HS-27A (cell line): Measurements from ENCODE around the gene ENGASE.
"Not testable (repeated sequence)": the region's sequence is repeated elsewhere in the genome, so short reads cannot be mapped to it uniquely, and the experiment has no call there.

Experiments used
- DNase-seq: peaks from one replicate; pipeline ENCODE4 v3.0.0-alpha.2; 2012; ENCODE audit warnings: low read depth, missing footprints

ENGASE gene

GRCh38 chr17:79051306-79051705 is 23.3 kb upstream of the ENGASE start:
- DNase-seq, result no peak

DNA sequence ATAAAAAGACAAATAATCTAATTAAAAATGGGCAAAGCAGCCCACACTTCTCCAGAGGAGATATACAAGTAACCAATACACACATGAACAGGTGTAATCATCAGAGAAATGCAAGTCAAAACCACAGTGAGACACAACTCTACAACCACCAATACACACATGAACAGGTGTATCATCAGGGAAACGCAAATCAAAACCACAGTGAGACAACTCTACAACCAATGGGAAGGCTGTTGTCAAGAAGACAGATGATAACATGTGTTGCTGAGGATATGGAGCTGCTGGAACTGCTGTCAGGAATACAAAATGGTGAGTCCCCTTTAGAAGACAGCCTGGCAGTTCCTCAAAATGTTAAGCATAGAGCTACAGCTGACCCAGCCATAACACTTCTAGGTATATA is 22.5 kb upstream of the ENGASE start:
- DNase-seq, result no peak

DNA sequence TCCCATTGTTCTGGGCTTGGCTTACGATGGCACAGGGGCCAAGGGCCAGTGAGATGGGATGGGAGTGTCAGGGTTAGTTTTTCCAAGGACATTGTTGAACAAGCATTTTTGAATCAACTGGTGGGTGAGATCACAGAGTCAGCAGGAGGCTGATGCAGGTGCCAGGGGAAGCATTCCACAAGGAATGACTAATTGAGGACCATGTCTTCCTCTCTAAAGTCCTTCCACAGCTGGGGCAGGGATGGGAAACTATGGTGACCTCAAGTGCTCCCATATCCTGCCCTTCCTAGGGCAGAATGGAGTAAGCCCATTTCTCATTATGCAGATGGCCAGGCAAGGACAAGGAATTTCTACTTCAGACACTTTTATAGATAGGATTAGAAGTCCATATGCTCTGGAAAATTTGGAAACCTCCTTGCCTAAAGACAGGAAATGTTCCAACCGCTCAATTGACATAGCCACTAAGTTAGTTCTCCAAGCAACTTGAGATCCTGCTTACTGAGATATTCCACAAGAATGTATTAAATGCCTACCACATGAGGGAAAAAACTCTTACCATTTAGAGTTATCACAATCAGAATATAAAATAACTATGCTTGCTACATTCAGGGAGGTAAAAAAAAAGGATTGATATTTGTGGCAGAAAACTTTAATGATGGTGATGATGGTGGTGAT is 21.2 kb upstream of the ENGASE start:
- DNase-seq, result no peak

- DNase-seq, result no peak
Observed at GRCh38 chr17:79054200-79054960, 20.2 kb upstream of the ENGASE start.

DNA sequence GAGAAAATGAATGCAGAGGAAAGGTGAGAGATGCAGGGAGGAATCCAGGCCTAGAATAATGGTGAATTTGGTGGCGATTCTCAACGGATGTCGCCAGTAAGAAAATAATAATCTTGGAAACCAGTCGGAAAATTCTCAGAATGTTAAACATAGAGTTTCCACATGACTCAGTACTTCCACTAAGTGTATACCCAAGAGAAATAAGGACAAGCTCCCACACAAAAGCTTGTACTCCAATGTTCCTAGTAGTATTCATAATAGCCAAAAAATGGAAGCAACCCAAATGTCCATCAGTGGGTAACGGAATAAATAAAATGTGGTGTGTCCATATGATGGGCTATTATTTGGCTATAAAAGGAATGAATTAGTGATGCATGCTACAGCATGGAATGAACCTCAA is 19.4 kb upstream of the ENGASE start:
- DNase-seq, result no peak

DNA sequence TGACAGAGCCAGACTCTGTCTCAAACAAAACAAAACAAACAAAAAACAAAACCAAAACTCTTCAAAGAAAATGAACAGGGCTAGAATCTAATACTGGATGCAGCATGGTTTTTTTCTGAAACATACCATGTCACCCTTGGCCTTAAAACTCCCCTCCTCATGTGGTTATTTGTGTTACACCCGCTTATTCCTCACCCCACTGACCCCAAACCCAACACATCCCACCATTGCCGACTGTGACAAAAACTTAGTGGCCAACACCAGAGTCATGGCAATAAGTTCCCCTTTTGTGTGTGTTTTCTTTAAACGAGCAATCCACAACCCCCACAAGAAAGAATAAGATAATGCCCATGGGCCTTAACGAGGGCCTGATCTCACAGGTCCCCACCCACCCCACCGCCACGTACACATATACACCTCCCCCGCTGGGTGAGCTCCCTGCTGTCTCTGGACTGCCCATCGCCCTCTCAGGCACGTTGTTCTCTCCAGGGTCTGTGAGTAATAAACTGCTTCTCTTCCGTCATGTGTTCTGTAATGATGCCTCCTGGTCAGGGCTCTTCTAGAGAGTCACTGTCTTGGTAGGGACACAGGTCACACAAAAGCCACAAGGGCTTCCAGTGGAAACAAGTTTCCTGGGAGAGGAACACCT is 16.8 kb upstream of the ENGASE start:
- DNase-seq, result no peak

- no peak for DNase-seq
Observed at GRCh38 chr17:79062691-79063090, 11.9 kb upstream of the ENGASE start.

GRCh38 chr17:79064026-79064425 is 10.6 kb upstream of the ENGASE start:
- DNase-seq, result no peak

DNA sequence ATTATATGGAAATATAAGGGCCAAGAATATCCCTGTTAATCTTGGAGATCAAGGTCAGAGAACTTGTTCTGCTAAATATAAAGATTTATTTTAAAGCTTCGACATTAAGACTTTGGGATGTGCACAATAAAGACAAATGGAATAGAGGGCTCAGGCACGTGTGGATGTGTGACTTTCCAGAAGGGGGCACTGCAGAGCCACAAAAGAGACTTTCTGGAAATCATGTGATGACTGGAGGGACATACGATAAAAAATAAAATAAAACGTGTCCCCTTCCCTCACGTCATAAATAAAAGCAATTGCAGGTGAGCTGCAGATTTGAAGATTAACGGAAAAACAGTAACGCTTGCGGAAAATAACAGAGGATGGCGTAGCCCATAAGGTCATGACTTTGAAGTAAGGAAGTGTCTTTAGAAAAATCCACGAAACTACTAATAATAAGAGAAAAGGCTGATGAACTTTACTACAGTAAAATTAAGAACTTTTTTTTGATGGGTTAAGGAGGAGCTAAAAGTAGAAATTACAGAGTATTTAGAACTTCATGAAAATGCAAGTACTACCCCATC is 9.4 kb upstream of the ENGASE start:
- no peak for DNase-seq

DNA sequence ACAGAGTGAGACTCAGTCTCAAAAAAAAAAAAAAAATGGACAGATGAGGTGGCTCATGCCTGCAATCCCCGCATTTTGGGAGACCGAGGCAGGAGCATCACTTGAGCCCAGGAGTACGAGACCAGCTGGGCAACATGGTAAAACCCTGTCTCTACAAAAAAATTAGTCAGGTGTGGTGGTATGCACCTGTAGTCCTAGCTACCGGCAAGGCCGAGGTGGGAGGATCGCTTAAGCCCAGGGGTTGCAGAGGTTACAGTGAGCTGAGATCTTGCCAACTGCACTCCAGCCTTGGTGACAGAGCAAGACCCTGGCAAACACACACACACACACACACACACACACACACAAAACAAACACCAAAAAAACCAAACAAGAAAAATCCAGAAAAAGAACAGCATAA is 7.7 kb upstream of the ENGASE start:
- DNase-seq, result no peak

GRCh38 chr17:79070266-79070880 is 4.3 kb upstream of the ENGASE start:
- no peak for DNase-seq

- no peak for DNase-seq
Observed at GRCh38 chr17:79071161-79071740, 3.4 kb upstream of the ENGASE start.

- DNase-seq, result no peak
Observed at GRCh38 chr17:79072544-79072943, 2.1 kb upstream of the ENGASE start.

DNA sequence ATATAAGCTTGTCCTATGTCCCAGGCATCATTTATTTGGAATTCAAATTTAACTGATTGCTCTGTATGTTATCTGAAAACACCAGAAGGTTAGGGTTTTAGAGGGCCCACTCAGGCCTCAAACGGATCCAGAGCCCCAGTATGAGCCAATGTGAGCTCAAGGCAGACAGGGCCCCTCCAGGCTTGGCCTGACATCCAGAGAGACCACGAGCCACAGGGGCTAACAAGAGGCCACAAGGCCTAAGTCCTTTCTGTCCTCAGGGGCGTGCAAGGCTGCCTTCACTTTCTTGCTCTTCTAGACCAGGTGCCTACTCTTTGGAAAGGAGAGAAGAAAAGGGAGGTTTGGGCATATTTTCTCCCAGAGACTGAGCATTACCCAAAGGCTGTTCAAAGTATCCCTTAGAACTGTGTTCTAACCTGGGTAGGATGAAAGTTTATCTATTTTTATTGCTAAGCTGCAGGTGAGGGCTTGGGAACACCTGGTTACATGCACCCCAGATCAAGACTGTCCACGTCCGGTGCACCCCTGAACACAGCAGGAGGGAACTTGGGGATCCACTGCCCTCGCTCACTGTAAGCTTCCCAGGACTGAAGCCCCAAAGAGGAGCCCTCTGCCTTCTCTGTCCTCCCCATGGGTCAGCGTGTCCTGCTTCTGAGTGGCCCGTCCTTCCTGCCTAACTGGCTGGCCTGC is 1.5 kb upstream of the ENGASE start:
- DNase-seq, result no peak

DNA sequence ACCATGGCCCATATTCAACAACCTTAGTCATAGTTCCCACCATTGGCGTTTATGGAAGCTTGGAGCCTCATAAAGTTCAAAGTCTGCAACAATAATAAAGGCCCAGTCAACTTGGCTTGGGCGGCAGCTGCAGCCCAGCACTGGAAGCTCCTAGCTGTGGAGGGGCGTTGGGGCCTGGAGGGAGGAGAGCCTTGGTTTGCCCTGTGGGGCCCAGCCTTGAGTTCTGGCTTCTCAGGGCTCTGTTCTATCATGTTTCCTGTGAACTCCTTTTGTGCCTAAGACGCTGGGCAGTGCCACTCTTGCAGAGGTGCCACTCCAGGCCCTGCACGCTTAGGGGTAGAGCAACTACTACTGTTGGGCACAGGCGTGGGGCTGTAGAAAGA is 927 bp upstream of the ENGASE start:
- DNase-seq, result no peak

- DNase-seq, result not testable (repeated sequence)
Observed at GRCh38 chr17:79074121-79074648, 439 bp upstream of the ENGASE start.

- no peak for DNase-seq
Observed at GRCh38 chr17:79075446-79075750, 774 bp downstream of the ENGASE start.

DNA sequence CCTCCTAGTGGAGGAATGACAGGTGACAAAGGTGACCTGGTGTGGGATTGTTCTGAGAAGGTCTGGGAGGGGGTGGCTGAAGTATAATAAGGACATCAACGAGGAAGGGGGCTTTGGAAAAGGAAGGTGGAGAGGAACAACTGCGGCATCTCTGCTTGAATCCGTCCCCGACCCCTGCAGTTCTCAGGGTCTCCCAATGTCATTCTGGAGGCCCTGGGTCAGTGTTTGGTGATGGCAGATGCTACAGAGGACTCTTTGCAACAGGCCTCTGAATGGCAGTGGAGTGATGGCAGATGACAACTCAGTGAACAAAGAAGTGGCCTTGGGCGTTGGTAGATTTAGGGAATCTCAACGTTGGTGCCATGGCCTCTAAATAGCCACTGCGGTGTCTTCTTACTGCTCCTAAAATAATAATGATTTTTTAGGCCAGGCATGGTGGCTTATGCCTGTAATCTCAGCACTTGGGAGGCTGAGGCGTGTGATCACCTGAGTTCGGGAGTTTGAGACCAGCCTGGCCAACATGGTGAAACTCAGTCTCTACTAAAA is 1.3 kb downstream of the ENGASE start:
- DNase-seq, result no peak

- DNase-seq, result no peak
Observed at GRCh38 chr17:79077587-79077986, 3.0 kb downstream of the ENGASE start.

- DNase-seq, result no peak
Observed at GRCh38 chr17:79078476-79079190, 4.0 kb downstream of the ENGASE start.
